Effector memory CD8-positive, alpha-beta T cell (primary cell): Measurements from ENCODE around the gene PDE3B.
"Not testable (repeated sequence)": the region's sequence is repeated elsewhere in the genome, so short reads cannot be mapped to it uniquely, and the experiment has no call there.

Experiments
- ATAC-seq: fragments of 150-1000 bp; cut with Tn5 transposase; replicated peaks from 2 replicates; pipeline ENCODE4 v1.10.0; 2021; ENCODE audit warnings: mild to moderate bottlenecking, moderate library complexity
- DNase-seq, 3 experiments: peaks; one replicate each; pipeline ENCODE4 v3.0.0; 2021
- H3K27ac Mint-ChIP-seq, 2 donors: one replicate each; pipeline ENCODE4 v1.8.0; 2022; ENCODE audit warnings: mild to moderate bottlenecking in 2 of 2, mixed read lengths in 2 of 2, moderate library complexity in 2 of 2
- H3K27me3 Mint-ChIP-seq, 2 donors: one replicate each; pipeline ENCODE4 v1.8.0; 2022; ENCODE audit warnings: mixed read lengths in 2 of 2
- H3K36me3 Mint-ChIP-seq: one replicate; pipeline ENCODE4 v1.8.0; 2022; ENCODE audit warnings: mild to moderate bottlenecking, moderate library complexity, mixed read lengths; ENCODE audit not compliant: insufficient read depth
- H3K4me1 Mint-ChIP-seq, 2 donors: one replicate each; pipeline ENCODE4 v1.8.0; 2022; ENCODE audit warnings: low read depth in 2 of 2, mixed read lengths in 2 of 2
- H3K4me3 Mint-ChIP-seq, 2 donors: one replicate each; pipeline ENCODE4 v1.8.0; 2022; ENCODE audit warnings: mild to moderate bottlenecking in 2 of 2, mixed read lengths in 2 of 2, moderate library complexity in 2 of 2
- H3K9me3 Mint-ChIP-seq, 2 donors: one replicate each; pipeline ENCODE4 v1.8.0; 2022; ENCODE audit warnings: mixed read lengths in 2 of 2

Gene PDE3B

GRCh38 chr11:14625586-14626205, 17.9 kb upstream of the PDE3B start:
- H3K4me1 Mint-ChIP-seq, result peaks cover 28% of the 10 kb centered on the region in 2 donors
- ATAC-seq, result no peak
- no peaks in the 10 kb centered on the region for H3K36me3 Mint-ChIP-seq
- no peaks in the 10 kb centered on the region for H3K9me3 Mint-ChIP-seq
- H3K4me3 Mint-ChIP-seq, result peak overlapping the region in 1 of 2 donors; percentile 1
- H3K27me3 Mint-ChIP-seq, result no peaks in the 10 kb centered on the region
- DNase-seq, result no peak
- peak overlapping the region; percentile 7 to 83 for H3K27ac Mint-ChIP-seq

- peaks cover 23 to 24% of the 10 kb centered on the region in 2 donors for H3K4me1 Mint-ChIP-seq
Measured at GRCh38 chr11:14626650-14627049, 17.0 kb upstream of the PDE3B start.

GRCh38 chr11:14633506-14634224, 9.9 kb upstream of the PDE3B start:
- ATAC-seq, H3K36me3 Mint-ChIP-seq, H3K9me3 Mint-ChIP-seq, H3K27me3 Mint-ChIP-seq: not testable (repeated sequence)
- peak overlapping the region; percentile 66 to 68 for H3K4me3 Mint-ChIP-seq
- peaks cover 37 to 38% of the 10 kb centered on the region in 2 donors for H3K4me1 Mint-ChIP-seq
- H3K27ac Mint-ChIP-seq, result peak overlapping the region; percentile 1 to 47
- DNase-seq, result peak; percentile 43 to 63 (median 48)

More at GRCh38 chr11:14626650-14627049, 17.0 kb upstream of the PDE3B start:
- DNase-seq (no peak), ATAC-seq (no peak)
- Mint-ChIP-seq H3K4me3 (no peak overlapping the region), H3K27ac (peak overlapping the region; percentile 7 to 83), H3K9me3 (peaks cover 0 to 2% of the 10 kb centered on the region in 2 donors), H3K27me3 (no peaks in the 10 kb centered on the region), H3K36me3 (no peaks in the 10 kb centered on the region)

- Mint-ChIP-seq H3K4me3 (peak overlapping the region; percentile 11 to 68), H3K36me3 (peaks cover 2% of the 10 kb centered on the region), H3K27ac (peak overlapping the region; percentile 1 to 47), H3K27me3 (no peaks in the 10 kb centered on the region), H3K4me1 (peaks cover 40 to 43% of the 10 kb centered on the region in 2 donors), H3K9me3 (peaks cover 0 to 2% of the 10 kb centered on the region in 2 donors)
- DNase-seq, result no peak
- ATAC-seq, result no peak
Measured at GRCh38 chr11:14634813-14635212, 8.8 kb upstream of the PDE3B start.

- Mint-ChIP-seq H3K27me3 (no peaks in the 10 kb centered on the region), H3K9me3 (peaks cover 0 to 2% of the 10 kb centered on the region in 2 donors), H3K4me3 (peak overlapping the region in 1 of 2 donors; percentile 68), H3K36me3 (peaks cover 2% of the 10 kb centered on the region), H3K27ac (peak overlapping the region; percentile 1 to 47), H3K4me1 (peaks cover 43 to 49% of the 10 kb centered on the region in 2 donors)
- DNase-seq, result no peak
- ATAC-seq, result peak; percentile 32
Measured at GRCh38 chr11:14635546-14635945, 8.1 kb upstream of the PDE3B start.

- Mint-ChIP-seq H3K36me3 (peaks cover 2% of the 10 kb centered on the region), H3K9me3 (peaks cover 0 to under 1% of the 10 kb centered on the region in 2 donors), H3K27ac (peak overlapping the region; percentile 1 to 47), H3K27me3 (no peaks in the 10 kb centered on the region), H3K4me3 (peak overlapping the region in 1 of 2 donors; percentile 32), H3K4me1 (peaks cover 45 to 49% of the 10 kb centered on the region in 2 donors)
- peak; percentile 78 for ATAC-seq
- DNase-seq, result no peak
Measured at GRCh38 chr11:14636119-14636518, 7.5 kb upstream of the PDE3B start.

- Mint-ChIP-seq H3K27me3 (no peaks in the 10 kb centered on the region), H3K4me3 (no peak overlapping the region), H3K4me1 (peaks cover 54 to 64% of the 10 kb centered on the region in 2 donors), H3K9me3 (no peaks in the 10 kb centered on the region), H3K36me3 (no peaks in the 10 kb centered on the region), H3K27ac (no peak overlapping the region)
- DNase-seq (no peak), ATAC-seq (no peak)
Measured at GRCh38 chr11:14637868-14638409, 5.7 kb upstream of the PDE3B start.

GRCh38 chr11:14638561-14638960, 5.0 kb upstream of the PDE3B start:
- no peaks in the 10 kb centered on the region for H3K9me3 Mint-ChIP-seq
- no peaks in the 10 kb centered on the region for H3K27me3 Mint-ChIP-seq
- H3K27ac Mint-ChIP-seq, result no peak overlapping the region
- peaks cover 54 to 64% of the 10 kb centered on the region in 2 donors for H3K4me1 Mint-ChIP-seq
- no peak overlapping the region for H3K4me3 Mint-ChIP-seq
- no peaks in the 10 kb centered on the region for H3K36me3 Mint-ChIP-seq
- ATAC-seq, result no peak
- no peak for DNase-seq

GRCh38 chr11:14641801-14642200, 1.8 kb upstream of the PDE3B start:
- ATAC-seq, result no peak
- H3K27ac Mint-ChIP-seq, result no peak overlapping the region
- peaks cover 33 to 45% of the 10 kb centered on the region in 2 donors for H3K4me1 Mint-ChIP-seq
- H3K9me3 Mint-ChIP-seq, result no peaks in the 10 kb centered on the region
- peaks cover 15% of the 10 kb centered on the region for H3K36me3 Mint-ChIP-seq
- no peak for DNase-seq
- peak overlapping the region in 1 of 2 donors; percentile 86 for H3K4me3 Mint-ChIP-seq
- no peaks in the 10 kb centered on the region for H3K27me3 Mint-ChIP-seq

- no peak for DNase-seq
- Mint-ChIP-seq H3K4me1 (peaks cover 30 to 42% of the 10 kb centered on the region in 2 donors), H3K27ac (peak overlapping the region; percentile 76 to 90), H3K9me3 (no peaks in the 10 kb centered on the region), H3K36me3 (peaks cover 18% of the 10 kb centered on the region), H3K4me3 (peak overlapping the region; percentile 86 to 97), H3K27me3 (no peaks in the 10 kb centered on the region)
- no peak for ATAC-seq
Measured at GRCh38 chr11:14642453-14642852, 1.2 kb upstream of the PDE3B start.

GRCh38 chr11:14642873-14643696, 519 bp upstream of the PDE3B start:
- Mint-ChIP-seq H3K36me3 (peaks cover 18% of the 10 kb centered on the region), H3K9me3 (no peaks in the 10 kb centered on the region)

GRCh38 chr11:14644226-14645014, 816 bp downstream of the PDE3B start:
- Mint-ChIP-seq H3K4me3 (peak overlapping the region; percentile 86 to 97), H3K27me3 (no peaks in the 10 kb centered on the region), H3K9me3 (no peaks in the 10 kb centered on the region), H3K4me1 (peaks cover 28 to 53% of the 10 kb centered on the region in 2 donors), H3K36me3 (peaks cover 19% of the 10 kb centered on the region), H3K27ac (peak overlapping the region; percentile 89 to 90)
- DNase-seq (peak; percentile 32 to 45 (median 43)), ATAC-seq (peak; percentile 57)

More at GRCh38 chr11:14642873-14643696, 519 bp upstream of the PDE3B start:
- H3K27ac Mint-ChIP-seq, result peak overlapping the region; percentile 76 to 90
- DNase-seq (no peak), ATAC-seq (no peak)
- H3K27me3 Mint-ChIP-seq, result no peaks in the 10 kb centered on the region
- peak overlapping the region; percentile 86 to 97 for H3K4me3 Mint-ChIP-seq
- H3K4me1 Mint-ChIP-seq, result peaks cover 29 to 45% of the 10 kb centered on the region in 2 donors
